ES-I3 (cell line): ENCODE results near the gene IGSF21.

Experiments used
- H3K36me3 ChIP-seq: 2 replicates; pipeline ENCODE4 v1.6.1; 2013; ENCODE audit warnings: mild to moderate bottlenecking, low read length, control low read depth, moderate library complexity; ENCODE audit not compliant: insufficient read depth
- H3K4me1 ChIP-seq: 2 replicates; pipeline ENCODE4 v1.6.1; 2013; ENCODE audit warnings: mild to moderate bottlenecking, control low read depth, low read length; ENCODE audit not compliant: insufficient read depth
- H3K9ac ChIP-seq: 2 replicates; pipeline ENCODE4 v1.6.1; 2013; ENCODE audit warnings: low read depth, mild to moderate bottlenecking, low read length, moderate library complexity
- H3K9me3 ChIP-seq: 2 replicates; pipeline ENCODE4 v1.6.1; 2013; ENCODE audit warnings: mild to moderate bottlenecking, low read length, moderate library complexity; ENCODE audit not compliant: control insufficient read depth, insufficient read depth

IGSF21 gene

GRCh38 chr1:18261891-18262290, 154.3 kb downstream of the IGSF21 start:
- Histone ChIP-seq H3K9me3 (no peaks in the 10 kb centered on the region), H3K9ac (no peak overlapping the region), H3K4me1 (peaks cover 13% of the 10 kb centered on the region), H3K36me3 (no peaks in the 10 kb centered on the region)

GRCh38 chr1:18262726-18263125, 155.1 kb downstream of the IGSF21 start:
- Histone ChIP-seq H3K36me3 (no peaks in the 10 kb centered on the region), H3K9me3 (no peaks in the 10 kb centered on the region), H3K4me1 (peaks cover 13% of the 10 kb centered on the region), H3K9ac (no peak overlapping the region)

DNA sequence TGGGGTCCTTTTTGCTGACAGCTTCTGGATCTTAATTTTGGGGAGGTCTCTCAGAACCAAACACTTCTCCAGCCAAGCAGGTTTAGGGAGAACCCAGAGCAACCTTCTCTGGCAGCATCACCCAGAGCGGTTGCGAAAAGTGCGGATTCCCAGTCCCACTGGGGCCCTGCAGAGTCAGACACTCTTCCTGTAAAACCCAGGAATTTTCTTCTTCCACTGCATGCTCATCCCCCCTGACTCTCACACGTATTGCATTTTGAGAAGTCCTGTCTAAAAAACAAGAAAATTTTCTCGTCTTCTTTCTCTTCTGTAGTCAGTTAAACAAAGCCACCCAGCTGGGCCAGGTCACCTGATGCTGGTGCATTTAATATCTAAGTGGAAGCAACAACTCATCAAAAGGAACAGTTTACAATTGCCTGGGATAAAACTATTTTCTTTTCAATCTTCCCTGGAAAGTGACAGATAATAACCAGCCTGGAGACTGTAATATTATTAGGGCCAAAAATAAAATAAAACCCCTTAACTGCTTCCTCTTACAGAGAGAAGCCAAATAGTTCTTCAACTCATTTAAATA, 156.0 kb downstream of the IGSF21 start:
- no peak overlapping the region for H3K9ac ChIP-seq
- H3K4me1 ChIP-seq: peaks cover 13% of the 10 kb centered on the region
- H3K9me3 ChIP-seq: no peaks in the 10 kb centered on the region
- H3K36me3 ChIP-seq: no peaks in the 10 kb centered on the region

DNA sequence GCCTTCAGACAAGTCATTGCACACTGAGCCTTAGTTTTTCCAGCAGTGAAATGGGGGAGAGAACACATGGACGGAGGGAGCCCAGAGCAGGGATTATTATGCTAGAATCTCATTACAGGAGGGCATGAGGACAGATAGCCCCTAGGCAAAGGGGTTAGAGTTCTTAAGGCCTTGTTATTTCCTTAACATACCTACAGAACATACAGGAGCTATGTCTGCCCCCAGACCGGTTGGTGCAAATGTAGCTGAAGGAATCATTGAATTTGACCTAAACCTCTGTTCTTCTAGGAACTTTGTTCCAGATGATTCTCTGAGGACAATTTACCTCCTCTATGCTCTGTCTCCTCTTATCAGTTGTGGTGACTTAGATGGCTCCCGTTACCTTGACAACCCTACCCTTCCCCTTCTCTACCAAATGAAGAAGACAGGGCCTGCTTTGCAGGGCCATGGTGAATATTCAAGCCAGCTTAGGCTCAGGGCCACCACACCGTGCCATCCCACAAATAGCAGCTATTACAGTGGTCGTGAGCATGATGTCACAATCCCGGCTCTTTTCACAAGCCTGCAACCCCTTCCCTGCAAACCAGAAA, 156.9 kb downstream of the IGSF21 start:
- Histone ChIP-seq H3K9me3 (no peaks in the 10 kb centered on the region), H3K9ac (no peak overlapping the region), H3K36me3 (no peaks in the 10 kb centered on the region), H3K4me1 (peaks cover 13% of the 10 kb centered on the region)

- peaks cover 13% of the 10 kb centered on the region for H3K4me1 ChIP-seq
- no peak overlapping the region for H3K9ac ChIP-seq
- no peaks in the 10 kb centered on the region for H3K9me3 ChIP-seq
- H3K36me3 ChIP-seq: no peaks in the 10 kb centered on the region
Observed at GRCh38 chr1:18265641-18266040, 158.0 kb downstream of the IGSF21 start.

GRCh38 chr1:18266391-18266790, 158.8 kb downstream of the IGSF21 start:
- no peaks in the 10 kb centered on the region for H3K36me3 ChIP-seq
- H3K4me1 ChIP-seq: peaks cover 13% of the 10 kb centered on the region
- no peaks in the 10 kb centered on the region for H3K9me3 ChIP-seq
- H3K9ac ChIP-seq: no peak overlapping the region

- no peaks in the 10 kb centered on the region for H3K9me3 ChIP-seq
- no peaks in the 10 kb centered on the region for H3K4me1 ChIP-seq
- no peaks in the 10 kb centered on the region for H3K36me3 ChIP-seq
- H3K9ac ChIP-seq: no peak overlapping the region
Observed at GRCh38 chr1:18271336-18271735, 163.7 kb downstream of the IGSF21 start.

DNA sequence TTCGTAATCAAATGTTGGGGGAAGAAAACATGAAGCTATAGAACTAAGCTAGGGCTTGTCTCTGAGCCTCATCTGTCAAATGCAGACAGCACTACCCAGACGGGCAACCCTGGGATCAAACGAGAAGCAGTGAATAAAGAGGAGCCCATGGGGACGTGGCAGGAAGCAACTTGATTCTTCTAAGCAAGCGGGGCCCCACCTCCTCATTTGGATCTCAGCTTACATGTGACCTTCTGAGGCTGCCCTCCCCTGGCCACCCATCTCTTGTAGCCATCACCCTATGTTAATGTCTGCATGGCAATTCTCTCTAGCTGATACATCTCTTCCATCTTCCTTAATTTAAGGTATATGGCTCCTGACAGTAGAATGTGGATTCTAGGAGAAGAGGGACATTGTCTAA, 171.3 kb downstream of the IGSF21 start:
- H3K9me3 ChIP-seq: no peaks in the 10 kb centered on the region
- no peak overlapping the region for H3K9ac ChIP-seq
- H3K4me1 ChIP-seq: peaks cover 17% of the 10 kb centered on the region
- no peaks in the 10 kb centered on the region for H3K36me3 ChIP-seq

DNA sequence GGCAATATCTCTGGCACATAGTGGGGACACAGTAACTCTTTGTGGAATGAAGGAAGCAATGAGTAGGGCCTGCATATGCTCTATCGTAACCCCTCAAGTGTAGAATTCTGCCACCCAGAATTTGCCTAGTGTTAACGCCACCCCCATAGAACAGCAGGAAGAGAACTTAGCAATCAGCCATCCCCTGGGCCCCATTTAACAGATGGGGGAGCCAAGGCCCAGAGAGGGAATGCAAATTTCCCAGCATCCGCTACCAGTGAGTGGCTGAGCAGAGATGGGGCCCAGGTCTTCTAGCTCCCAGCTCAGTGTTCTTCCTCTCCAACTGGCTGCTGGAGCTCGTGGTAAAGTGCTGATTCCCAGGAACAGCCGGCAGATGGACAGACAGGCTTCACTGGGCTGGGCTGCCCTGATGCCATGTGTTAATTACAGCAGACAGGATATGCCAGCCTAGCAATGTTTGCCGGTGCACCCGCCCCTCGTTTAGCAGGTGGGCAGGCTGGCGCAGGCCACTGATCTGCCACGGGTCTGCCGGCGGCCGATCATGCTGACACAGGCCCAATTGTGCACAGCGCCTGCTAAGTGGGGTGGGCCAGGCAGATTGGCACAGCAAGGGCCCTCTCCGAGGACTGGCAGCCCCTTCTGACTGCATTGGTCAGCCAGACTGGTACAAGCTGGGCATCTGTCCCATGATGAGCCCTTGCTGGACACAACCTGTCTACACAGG, 171.9 kb downstream of the IGSF21 start:
- H3K9ac ChIP-seq: no peak overlapping the region
- H3K4me1 ChIP-seq: peaks cover 23% of the 10 kb centered on the region

GRCh38 chr1:18280956-18281355, 173.4 kb downstream of the IGSF21 start:
- Histone ChIP-seq H3K4me1 (peaks cover 29% of the 10 kb centered on the region), H3K9ac (no peak overlapping the region), H3K36me3 (no peaks in the 10 kb centered on the region), H3K9me3 (no peaks in the 10 kb centered on the region)

More for the DNA sequence above, 171.9 kb downstream of the IGSF21 start:
- no peaks in the 10 kb centered on the region for H3K36me3 ChIP-seq
- no peaks in the 10 kb centered on the region for H3K9me3 ChIP-seq

- no peaks in the 10 kb centered on the region for H3K36me3 ChIP-seq
- H3K9me3 ChIP-seq: no peaks in the 10 kb centered on the region
- peaks cover 29% of the 10 kb centered on the region for H3K4me1 ChIP-seq
- H3K9ac ChIP-seq: no peak overlapping the region
Observed at GRCh38 chr1:18282851-18283600, 175.4 kb downstream of the IGSF21 start.

GRCh38 chr1:18283601-18284385, 176.2 kb downstream of the IGSF21 start:
- Histone ChIP-seq H3K4me1 (peaks cover 23% of the 10 kb centered on the region), H3K9me3 (no peaks in the 10 kb centered on the region), H3K9ac (no peak overlapping the region)

GRCh38 chr1:18284805-18285537, 177.4 kb downstream of the IGSF21 start:
- Histone ChIP-seq H3K9me3 (no peaks in the 10 kb centered on the region), H3K4me1 (peaks cover 16% of the 10 kb centered on the region), H3K36me3 (no peaks in the 10 kb centered on the region), H3K9ac (no peak overlapping the region)

More at GRCh38 chr1:18283601-18284385, 176.2 kb downstream of the IGSF21 start:
- no peaks in the 10 kb centered on the region for H3K36me3 ChIP-seq
